B cell (primary cell): Measurements from ENCODE around the gene EML1. TPM values are rescaled to one million over a fixed set of nuclear protein-coding genes. Genes with fewer than 3 reads are reported as not detected.

Source experiments
- ATAC-seq: fragments of 200-7000 bp; cut with Tn5 transposase; one replicate; pipeline ENCODE4 v1.10.0; 2021; ENCODE audit warnings: low read depth, mild to moderate bottlenecking, moderate number of reproducible peaks, moderate library complexity
- CTCF ChIA-PET: fragments of 350-600 bp; sonication (Branson Sonifier 250); formaldehyde crosslinking; loops from one replicate; lab custom pipeline; 2021; ENCODE audit warnings: antibody characterized with exemption, inconsistent platforms; lab: Charles Lee
- POLR2A ChIA-PET: fragments of 350-600 bp; sonication (Branson Sonifier 250); formaldehyde crosslinking; loops from one replicate; lab custom pipeline; 2021; ENCODE audit warnings: antibody characterized with exemption; lab: Charles Lee
- DNase-seq: peaks from one replicate; pipeline ENCODE4 v3.0.0; 2013
- H2AFZ ChIP-seq: 2 replicates; pipeline ENCODE4 v1.6.1; 2012; ENCODE audit warnings: mild to moderate bottlenecking, low read depth, low read length; ENCODE audit not compliant: insufficient read depth, poor library complexity, severe bottlenecking
- H3K27ac ChIP-seq, 2 donors: 1 replicate in 1 of 2; 2 replicates in 1 of 2; pipeline ENCODE4 v1.5.1; 2012 to 2013; ENCODE audit warnings: low read length in 2 of 2, mild to moderate bottlenecking in 2 of 2, moderate library complexity in 1 of 2
- H3K27me3 ChIP-seq, 4 experiments: fragments of 200-600 bp in 1 of 4; sonication (generic) in 1 of 4; replicated peaks in 1 of 4; 1 replicate in 2 of 4; 2 replicates in 2 of 4; pipeline versions ENCODE4 v1.6.1 to v1.7.0; 2013 to 2016; ENCODE audit warnings: low read length in 3 of 4, mild to moderate bottlenecking in 2 of 4, mixed read lengths in 1 of 4, moderate library complexity in 1 of 4; ENCODE audit not compliant: insufficient read depth in 4 of 4, control insufficient read depth in 3 of 4; ENCODE audit errors: control extremely low read depth in 1 of 4
- H3K36me3 ChIP-seq, 2 experiments: replicated peaks in 1 of 2; 1 replicate in 1 of 2; 2 replicates in 1 of 2; pipeline versions ENCODE4 v1.6.1 to v1.7.1; 2013; ENCODE audit warnings: low read length in 1 of 2; ENCODE audit not compliant: insufficient read depth in 2 of 2, control insufficient read depth in 1 of 2; ENCODE audit errors: control extremely low read depth in 1 of 2, extremely low read depth in 1 of 2
- H3K4me1 ChIP-seq, 2 donors: fragments of 200-600 bp in 1 of 2; sonication (generic) in 1 of 2; 1 replicate in 1 of 2; 2 replicates in 1 of 2; pipeline versions ENCODE4 v1.5.1 to v1.6.1; 2013 to 2017; ENCODE audit warnings: low read length in 2 of 2; ENCODE audit not compliant: control insufficient read depth in 2 of 2, insufficient read depth in 2 of 2
- H3K4me2 ChIP-seq: replicated peaks from 2 replicates; pipeline ENCODE3; 2012; ENCODE audit warnings: mild to moderate bottlenecking, low read depth, low read length; ENCODE audit not compliant: poor library complexity, severe bottlenecking
- H3K4me3 ChIP-seq, 5 experiments: fragments of 200-600 bp in 1 of 5; sonication (generic) in 1 of 5; 1 replicate in 3 of 5; 2 replicates in 2 of 5; pipeline versions ENCODE4 v1.5.1 to v1.7.0; 2011 to 2016; ENCODE audit warnings: low read length in 4 of 5, mild to moderate bottlenecking in 4 of 5, low read depth in 2 of 5, control low read depth in 1 of 5, moderate library complexity in 1 of 5; ENCODE audit not compliant: insufficient read depth in 1 of 5; ENCODE audit errors: control extremely low read depth in 1 of 5, extremely low read depth in 1 of 5
- H3K79me2 ChIP-seq: fragments of 200-600 bp; sonication (generic); one replicate; pipeline ENCODE4 v1.6.0; 2016; ENCODE audit warnings: low read length; ENCODE audit not compliant: control insufficient read depth, insufficient read depth
- H3K9ac ChIP-seq: fragments of 200-600 bp; sonication (generic); 2 replicates; pipeline ENCODE4 v1.6.1; 2017; ENCODE audit warnings: mild to moderate bottlenecking, low read length, moderate library complexity
- H3K9me3 ChIP-seq, 3 donors: one replicate each; pipeline versions ENCODE4 v1.6.1 to v1.7.1; 2013; ENCODE audit warnings: low read length in 2 of 3; ENCODE audit not compliant: control insufficient read depth in 2 of 3, insufficient read depth in 1 of 3; ENCODE audit errors: control extremely low read depth in 1 of 3
- H4K20me1 ChIP-seq: 2 replicates; pipeline ENCODE4 v1.6.0; 2012; ENCODE audit warnings: mild to moderate bottlenecking, low read length; ENCODE audit not compliant: insufficient read depth, control insufficient read depth, poor library complexity, severe bottlenecking
- H3K27ac Mint-ChIP-seq: one replicate; pipeline ENCODE4 v1.8.0; 2021; ENCODE audit warnings: mixed read lengths
- H3K27me3 Mint-ChIP-seq: one replicate; pipeline ENCODE4 v1.8.0; 2021; ENCODE audit warnings: mixed read lengths
- H3K4me1 Mint-ChIP-seq: one replicate; pipeline ENCODE4 v1.8.0; 2021; ENCODE audit warnings: mixed read lengths
- H3K4me3 Mint-ChIP-seq: one replicate; pipeline ENCODE4 v1.8.0; 2021; ENCODE audit warnings: mixed read lengths
- H3K9me3 Mint-ChIP-seq: one replicate; pipeline ENCODE4 v1.8.0; 2022; ENCODE audit warnings: mixed read lengths; ENCODE audit not compliant: insufficient read depth
- CTCF ChIP-seq: fragments of 200-600 bp; IDR thresholded peaks from one replicate; pipeline ENCODE4 v1.8.0; 2022; ENCODE audit warnings: antibody characterized with exemption, mild to moderate bottlenecking
- EZH2 ChIP-seq: IDR thresholded peaks from 2 replicates; pipeline ENCODE4 v1.6.1; 2012; ENCODE audit warnings: borderline replicate concordance, low read depth, mild to moderate bottlenecking, moderate library complexity, low read length; ENCODE audit not compliant: insufficient read depth, poor library complexity, severe bottlenecking
- WGBS: methylation state at CpG from one replicate; pipeline ENCODE4 v1.1.5; 2013; ENCODE audit warnings: missing lambda C conversion rate; ENCODE audit not compliant: insufficient coverage; 5-methylcytosine and 5-hydroxymethylcytosine counted together
- intact Hi-C: fragments of 100-400 bp; cut with micrococcal nuclease; formaldehyde crosslinking; loops from one replicate; pipeline ENCODE4 v1.10.0; 2022
- polyA plus RNA-seq: library from polyadenylated mRNA; depleted of rRNA; stranded (reverse); fragments of >200 nt; gene quantifications from 2 replicates; pipeline ENCODE4 v1.2.3, GENCODE V29; 2012
- total RNA-seq, 2 donors: library from RNA; stranded (reverse); fragments of 120-200 nt in 1 of 2; gene quantifications; 1 replicate in 1 of 2; 2 replicates in 1 of 2; pipeline versions ENCODE4 v1.2.3 to v1.2.4, GENCODE V29; 2013 to 2022

EML1 gene
- total and polyA plus RNA-seq, 2 donors (not counting 1 experiment from before 2014, with no cell fraction given): not detected

GRCh38 chr14:99936056-99936455 lies 142.8 kb downstream of the EML1 start:
- Histone ChIP-seq H3K9ac (no peak overlapping the region), H2AFZ (no peak overlapping the region), H3K4me2 (no peak overlapping the region), H3K9me3 (peaks cover 0 to 3% (median 0%) of the 10 kb centered on the region in 3 donors), H3K4me3 (no peak overlapping the region), H4K20me1 (no peaks in the 10 kb centered on the region), H3K27me3 (peaks cover 0 to 16% (median 0%) of the 10 kb centered on the region in 4 experiments), H3K36me3 (no peaks in the 10 kb centered on the region), H3K79me2 (no peaks in the 10 kb centered on the region), H3K4me1 (no peaks in the 10 kb centered on the region), H3K27ac (no peak overlapping the region)
- Mint-ChIP-seq H3K4me1 (no peaks in the 10 kb centered on the region), H3K27ac (no peak overlapping the region), H3K4me3 (no peak overlapping the region), H3K9me3 (no peaks in the 10 kb centered on the region), H3K27me3 (peaks cover 29% of the 10 kb centered on the region)
- no peak for ATAC-seq
- CTCF ChIA-PET: no interaction called here
- DNase-seq: no peak
- POLR2A ChIA-PET: no interaction called here
- intact Hi-C loops: no loop called here
- WGBS: 96% methylated on average over 16 of the region's 16 CpGs
- TF ChIP-seq EZH2 (no peak), CTCF (no peak)

- no peak for DNase-seq
- ChIA-PET CTCF (interaction anchor here (0.6 to 1.1 kb wide), 2 partner anchors 10 to 166 kb away, joined by 3 to 4 read pairs; no protein-coding TSS in a partner anchor), POLR2A (no interaction called here)
- Mint-ChIP-seq H3K4me1 (no peaks in the 10 kb centered on the region), H3K9me3 (no peaks in the 10 kb centered on the region), H3K27ac (no peak overlapping the region), H3K27me3 (peaks cover 23% of the 10 kb centered on the region), H3K4me3 (no peak overlapping the region)
- ATAC-seq: no peak
- H3K27ac ChIP-seq: no peak overlapping the region
- H2AFZ ChIP-seq: no peak overlapping the region
- no peak overlapping the region for H3K4me2 ChIP-seq
- no peak for TF ChIP-seq EZH2
- TF ChIP-seq CTCF: no peak
- H3K36me3 ChIP-seq: no peaks in the 10 kb centered on the region
- no peak overlapping the region for H3K9ac ChIP-seq
- peaks cover 0 to 14% (median 0%) of the 10 kb centered on the region in 4 experiments for H3K27me3 ChIP-seq
- no peak overlapping the region for H3K4me3 ChIP-seq
- peaks cover 0 to 3% (median 0%) of the 10 kb centered on the region in 3 donors for H3K9me3 ChIP-seq
- no peaks in the 10 kb centered on the region for H3K79me2 ChIP-seq
- intact Hi-C loops: no loop called here
- 73% methylated on average over 29 of the region's 29 CpGs for WGBS
- H4K20me1 ChIP-seq: no peaks in the 10 kb centered on the region
- H3K4me1 ChIP-seq: no peaks in the 10 kb centered on the region
These were observed 143.7 kb downstream of the EML1 start for GRCh38 chr14:99936738-99937474.
